GM10248 (cell line): ENCODE data around the gene CRYGN.

Source experiments
- CTCF ChIA-PET: fragments of 300-600 bp; sonication (Branson Sonifier 250); formaldehyde crosslinking; extraction: SDS; loops from one replicate; lab custom pipeline; 2021; ENCODE audit warnings: antibody characterized with exemption; lab: Yijun Ruan, JAX
- POLR2A ChIA-PET: fragments of 350-650 bp; sonication (Branson Sonifier 250); formaldehyde crosslinking; extraction: SDS; loops from one replicate; lab custom pipeline; 2020; ENCODE audit warnings: antibody characterized with exemption; lab: Yijun Ruan, JAX
- DNase-seq: peaks from one replicate; pipeline ENCODE4 v3.0.0; 2012; ENCODE audit errors: extremely low spot score
- TF ChIP-seq, protein P1 (sequence below): IDR thresholded peaks from 2 replicates; pipeline ENCODE4 v1.5.1; 2012; ENCODE audit warnings: mild to moderate bottlenecking, low read depth; ENCODE audit errors: extremely low read depth, missing control alignments, control extremely low read depth

The CRYGN gene

GRCh38 chr7:151395036-151395367 lies 44.9 kb downstream of the CRYGN start:
- POLR2A ChIA-PET, result no interaction called here
- CTCF ChIA-PET, result no interaction called here
- TF ChIP-seq, protein P1, sequence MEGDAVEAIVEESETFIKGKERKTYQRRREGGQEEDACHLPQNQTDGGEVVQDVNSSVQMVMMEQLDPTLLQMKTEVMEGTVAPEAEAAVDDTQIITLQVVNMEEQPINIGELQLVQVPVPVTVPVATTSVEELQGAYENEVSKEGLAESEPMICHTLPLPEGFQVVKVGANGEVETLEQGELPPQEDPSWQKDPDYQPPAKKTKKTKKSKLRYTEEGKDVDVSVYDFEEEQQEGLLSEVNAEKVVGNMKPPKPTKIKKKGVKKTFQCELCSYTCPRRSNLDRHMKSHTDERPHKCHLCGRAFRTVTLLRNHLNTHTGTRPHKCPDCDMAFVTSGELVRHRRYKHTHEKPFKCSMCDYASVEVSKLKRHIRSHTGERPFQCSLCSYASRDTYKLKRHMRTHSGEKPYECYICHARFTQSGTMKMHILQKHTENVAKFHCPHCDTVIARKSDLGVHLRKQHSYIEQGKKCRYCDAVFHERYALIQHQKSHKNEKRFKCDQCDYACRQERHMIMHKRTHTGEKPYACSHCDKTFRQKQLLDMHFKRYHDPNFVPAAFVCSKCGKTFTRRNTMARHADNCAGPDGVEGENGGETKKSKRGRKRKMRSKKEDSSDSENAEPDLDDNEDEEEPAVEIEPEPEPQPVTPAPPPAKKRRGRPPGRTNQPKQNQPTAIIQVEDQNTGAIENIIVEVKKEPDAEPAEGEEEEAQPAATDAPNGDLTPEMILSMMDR, result no peak
- no peak for DNase-seq

- TF ChIP-seq, protein P1, result no peak
- ChIA-PET CTCF (interaction anchor here (1.0 to 1.2 kb wide), 2 partner anchors 54 to 238 kb away, joined by 3 read pairs; no protein-coding TSS in a partner anchor), POLR2A (no interaction called here)
- no peak for DNase-seq
These were observed 45.6 kb downstream of the CRYGN start for GRCh38 chr7:151394076-151395035.

- no peak for DNase-seq
- TF ChIP-seq, protein P1, result no peak
- ChIA-PET CTCF (interaction anchor here (1.0 to 1.2 kb wide), 2 partner anchors 55 to 239 kb away, joined by 3 read pairs; no protein-coding TSS in a partner anchor), POLR2A (no interaction called here)
These were observed 46.6 kb downstream of the CRYGN start for GRCh38 chr7:151393031-151393977.

- CTCF ChIA-PET, result no interaction called here
- no peak for DNase-seq
- POLR2A ChIA-PET, result no interaction called here
- TF ChIP-seq, protein P1, result no peak
These were observed 47.5 kb downstream of the CRYGN start for GRCh38 chr7:151392426-151392825.

- DNase-seq, result no peak
- POLR2A ChIA-PET, result no interaction called here
- CTCF ChIA-PET, result interaction anchor here (0.7 kb wide), 1 partner anchor 56 kb away, joined by 3 read pairs; no protein-coding TSS in a partner anchor
- TF ChIP-seq, protein P1, result no peak
These were observed 47.9 kb downstream of the CRYGN start for GRCh38 chr7:151392002-151392401.

DNA sequence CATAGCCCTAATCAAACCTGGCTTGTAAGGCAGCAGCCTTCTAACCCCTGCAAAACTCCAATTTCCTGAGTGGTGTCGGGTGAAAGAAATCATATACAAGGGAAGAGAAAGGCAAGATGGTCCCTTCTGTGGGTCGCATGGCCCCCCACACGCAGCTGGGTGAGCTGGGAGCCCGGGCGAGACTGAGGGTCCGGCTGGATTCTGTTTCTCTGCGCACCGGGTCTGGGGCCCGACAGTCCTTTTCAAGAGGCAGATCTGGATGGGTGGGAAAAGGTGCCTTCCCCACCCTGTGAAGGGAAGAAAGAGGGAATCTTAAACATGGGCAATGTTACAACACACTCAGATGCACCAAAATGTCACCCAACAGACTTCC lies 48.6 kb downstream of the CRYGN start:
- POLR2A ChIA-PET, result no interaction called here
- no peak for DNase-seq
- TF ChIP-seq, protein P1, result no peak
- CTCF ChIA-PET, result interaction anchor here (0.7 kb wide), 1 partner anchor 57 kb away, joined by 3 read pairs; no protein-coding TSS in a partner anchor
